ENCODE data around the gene TECTB.

Gene TECTB

DNA sequence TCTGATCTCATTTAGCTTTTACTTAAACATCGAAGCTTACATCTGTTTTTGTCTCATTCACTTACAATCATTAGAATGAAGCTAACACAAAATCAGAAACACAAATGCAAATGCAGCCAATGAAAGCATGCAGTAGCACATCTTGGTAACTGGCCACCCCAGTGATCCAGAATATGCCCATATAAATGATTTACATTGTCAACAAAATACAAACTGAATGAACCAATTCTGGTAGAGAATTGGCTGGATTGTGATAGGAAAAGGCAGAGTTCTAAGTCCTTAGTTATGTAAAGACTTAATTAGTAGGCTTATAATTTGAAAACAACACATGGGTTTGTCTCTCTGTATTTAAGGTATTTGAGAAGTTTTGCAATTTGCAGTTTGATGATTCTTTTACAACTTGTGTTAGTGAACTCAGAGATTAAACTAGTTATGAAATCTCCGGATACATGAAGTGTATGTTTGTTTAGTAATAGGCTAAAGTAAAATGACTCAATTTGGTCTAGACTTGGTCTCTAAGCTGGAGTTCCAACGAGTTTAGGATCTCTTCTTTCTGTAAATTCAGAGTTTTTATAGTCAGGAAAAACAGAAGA lies 21.2 kb downstream of the TECTB start:
- DNase-seq (ENCODE audit: extremely low read depth in 1 of 2, low read depth in 1 of 2) = no peak

DNA sequence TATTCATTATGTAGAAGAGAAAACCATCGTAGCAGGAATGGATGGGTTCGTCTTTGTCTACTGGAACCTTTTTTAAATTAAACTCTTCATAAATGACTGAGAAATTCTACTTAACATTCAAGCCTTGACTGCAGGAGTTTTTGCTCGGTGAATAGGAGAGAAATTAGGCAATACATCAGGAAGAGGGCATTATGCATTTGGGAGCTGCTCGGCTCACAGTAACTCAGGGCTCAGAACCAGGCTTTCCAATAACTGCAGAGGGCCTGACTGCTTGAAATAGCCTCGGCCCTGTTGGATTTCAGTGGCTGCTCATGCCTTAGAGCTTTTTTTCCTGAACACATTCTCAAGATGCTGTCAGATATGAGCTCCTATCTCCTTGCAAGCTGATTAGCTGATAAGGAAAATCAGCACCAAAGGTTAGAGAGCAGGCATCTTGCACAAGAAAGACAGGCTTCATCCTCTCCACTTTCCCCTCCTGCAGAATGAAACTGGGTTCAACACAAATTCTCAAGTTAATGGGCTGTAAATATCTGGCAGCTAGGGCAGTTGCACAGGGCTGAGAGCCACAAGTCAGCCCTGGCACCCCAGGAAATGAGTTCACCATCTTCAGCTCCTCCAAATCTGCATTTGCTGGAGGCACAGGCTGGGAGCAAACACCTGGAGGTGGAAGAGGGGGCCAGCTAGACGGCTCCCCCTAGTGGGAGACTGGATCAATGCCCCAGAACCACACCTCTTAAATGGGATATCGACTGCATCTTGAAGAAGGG lies 24.3 kb downstream of the TECTB start:
- DNase-seq (ENCODE audit: extremely low read depth in 1 of 2, low read depth in 1 of 2) = no peak

DNA sequence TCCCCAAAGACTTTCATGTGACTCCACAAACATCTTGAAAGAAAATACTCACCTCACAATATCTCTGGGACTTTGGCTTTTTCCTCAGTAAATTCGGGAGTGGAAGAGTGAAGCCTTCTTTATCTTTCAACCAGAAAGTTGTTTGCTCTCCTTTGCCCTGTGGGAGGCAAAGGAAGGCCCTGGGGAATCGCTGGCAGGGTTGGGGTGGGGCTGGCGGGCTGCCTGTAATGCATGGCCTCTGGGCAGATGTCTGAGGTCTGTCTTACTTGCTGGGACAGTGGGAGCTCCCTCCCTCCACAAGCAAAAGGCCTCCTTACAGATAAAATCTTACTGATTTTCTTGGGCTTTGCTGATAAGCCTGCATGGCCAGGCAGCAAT lies 24.9 kb downstream of the TECTB start:
- DNase-seq (ENCODE audit: extremely low read depth in 1 of 2, low read depth in 1 of 2) = no peak

DNA sequence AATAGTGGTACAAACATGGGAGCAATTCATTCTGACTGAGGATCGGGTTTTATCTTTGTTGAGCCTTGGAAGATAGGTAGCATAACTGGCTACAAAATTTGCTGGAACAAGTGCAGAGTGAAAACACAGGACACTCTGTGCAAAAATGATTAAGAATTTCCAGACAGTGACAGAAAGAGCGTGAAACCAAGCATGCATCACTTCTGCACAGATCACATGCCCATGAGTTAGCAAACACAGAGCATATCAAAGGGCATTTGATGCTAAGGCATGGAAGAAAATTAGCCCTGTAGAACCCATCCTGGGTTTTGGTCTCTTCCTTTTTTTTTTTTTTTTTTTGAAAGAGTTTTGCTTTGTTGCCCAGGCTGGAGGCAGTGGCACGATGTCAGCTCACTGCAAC lies 28.3 kb downstream of the TECTB start:
- DNase-seq (ENCODE audit: extremely low read depth in 1 of 2, low read depth in 1 of 2) = no peak

DNA sequence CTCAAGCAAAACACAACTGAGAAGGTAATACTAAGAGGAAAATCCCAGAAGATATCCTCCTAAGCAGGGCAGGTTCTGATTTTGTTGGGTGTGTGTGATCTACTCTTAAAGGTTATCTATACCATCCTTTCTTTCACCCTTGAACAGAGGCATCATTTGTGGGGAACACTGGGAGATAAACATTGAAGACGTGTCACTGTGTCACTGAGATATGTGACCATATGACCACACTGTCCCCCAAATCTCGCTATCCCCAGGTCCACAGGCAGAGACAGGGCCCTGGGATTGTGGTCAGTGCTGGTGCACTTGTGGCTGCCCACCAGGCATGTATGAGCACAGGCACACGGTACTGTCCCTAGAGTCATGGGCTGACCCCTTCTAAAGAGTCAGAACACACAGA lies 30.0 kb downstream of the TECTB start:
- no peak for DNase-seq (ENCODE audit: extremely low read depth in 1 of 2, low read depth in 1 of 2)

DNA sequence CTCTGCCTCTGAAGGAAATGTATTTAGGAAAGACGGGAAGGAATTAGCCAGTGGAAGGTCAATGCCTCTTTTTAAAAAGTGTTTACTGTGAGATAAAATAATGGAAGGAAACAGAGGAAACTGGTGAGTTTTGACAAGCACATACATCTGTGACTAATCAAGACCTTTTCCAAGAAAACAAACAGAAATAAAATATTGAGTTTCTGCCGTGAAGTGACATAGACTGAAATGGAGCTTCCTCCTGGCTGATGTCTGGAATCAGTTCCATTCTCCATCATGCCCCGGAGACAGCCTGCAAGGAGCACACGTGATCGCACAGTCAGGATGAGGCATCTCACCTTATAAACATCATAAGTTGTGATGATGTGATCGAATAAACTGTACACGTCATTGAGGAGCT lies 30.7 kb downstream of the TECTB start:
- DNase-seq (ENCODE audit: extremely low read depth in 1 of 2, low read depth in 1 of 2) = no peak

DNA sequence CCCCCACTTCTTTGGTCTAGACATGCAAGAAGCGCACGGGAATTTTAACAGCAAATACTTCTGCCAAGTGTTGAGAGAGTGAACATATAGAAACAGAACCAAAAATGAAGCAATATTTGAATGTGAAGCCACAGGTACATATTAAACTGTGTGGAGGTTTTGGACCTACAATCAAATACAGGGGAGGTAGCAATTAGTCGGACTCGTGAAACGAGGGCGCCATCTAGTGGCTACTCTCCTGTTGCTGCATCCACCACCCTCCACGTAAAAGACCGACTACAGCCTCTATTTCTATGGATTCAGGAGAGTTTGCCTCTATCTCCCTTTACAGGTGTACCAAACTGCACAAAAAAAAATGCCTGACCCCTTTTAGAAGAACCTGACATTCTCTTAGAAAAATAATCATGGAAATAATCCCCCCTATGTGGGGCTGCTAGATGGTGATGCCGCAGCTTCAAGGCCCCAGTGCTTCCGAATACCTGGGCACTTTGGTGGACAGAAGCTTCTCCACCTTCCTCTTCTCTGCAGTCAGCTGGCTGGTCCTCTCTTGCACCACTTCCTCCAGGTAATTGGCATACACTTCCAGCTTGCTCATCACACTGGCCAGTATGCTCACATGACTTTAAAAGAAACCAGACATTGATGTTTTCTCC lies 31.7 kb downstream of the TECTB start:
- DNase-seq (ENCODE audit: extremely low read depth in 1 of 2, low read depth in 1 of 2) = peak; percentile 20 to 63

DNA sequence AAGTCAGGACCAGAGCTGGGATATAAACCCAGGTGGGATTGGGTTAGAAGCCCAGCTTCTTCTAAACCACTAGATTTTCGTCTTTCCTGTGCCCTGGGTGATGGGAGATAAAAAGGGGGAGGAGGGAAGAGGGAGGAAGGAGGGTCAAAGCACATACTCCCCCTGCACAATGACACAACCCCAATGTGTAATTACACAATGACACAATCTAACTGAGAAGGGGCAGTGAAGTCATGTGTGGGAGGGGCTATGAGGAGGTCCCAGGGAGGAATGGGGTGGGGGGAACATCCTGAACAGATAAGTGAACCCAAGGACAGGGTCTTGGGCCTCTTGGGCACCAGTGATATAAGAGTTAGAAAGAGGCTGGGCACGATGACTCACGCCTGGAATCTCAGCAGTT lies 44.5 kb downstream of the TECTB start:
- DNase-seq (ENCODE audit: extremely low read depth in 1 of 2, low read depth in 1 of 2) = no peak

DNA sequence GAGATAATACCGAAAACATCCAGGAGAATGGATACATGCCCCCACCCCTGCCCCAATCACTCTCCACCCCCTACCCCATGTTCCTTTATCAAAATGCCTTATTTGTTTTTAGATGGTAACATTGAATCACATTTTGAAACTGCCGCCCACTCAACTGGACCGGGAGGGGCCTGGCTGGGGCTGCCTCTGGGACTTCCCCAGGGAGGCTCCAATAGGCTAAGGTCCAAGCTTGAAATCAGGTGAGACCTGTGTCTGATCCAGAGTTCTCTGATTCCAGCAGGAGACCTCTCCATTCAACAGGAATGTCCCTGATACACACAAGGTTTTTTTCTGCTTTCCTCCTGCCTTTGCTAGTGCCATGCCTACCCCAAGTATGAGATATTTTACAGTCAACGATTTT lies 47.0 kb downstream of the TECTB start:
- DNase-seq (ENCODE audit: extremely low read depth in 1 of 2, low read depth in 1 of 2) = no peak

DNA sequence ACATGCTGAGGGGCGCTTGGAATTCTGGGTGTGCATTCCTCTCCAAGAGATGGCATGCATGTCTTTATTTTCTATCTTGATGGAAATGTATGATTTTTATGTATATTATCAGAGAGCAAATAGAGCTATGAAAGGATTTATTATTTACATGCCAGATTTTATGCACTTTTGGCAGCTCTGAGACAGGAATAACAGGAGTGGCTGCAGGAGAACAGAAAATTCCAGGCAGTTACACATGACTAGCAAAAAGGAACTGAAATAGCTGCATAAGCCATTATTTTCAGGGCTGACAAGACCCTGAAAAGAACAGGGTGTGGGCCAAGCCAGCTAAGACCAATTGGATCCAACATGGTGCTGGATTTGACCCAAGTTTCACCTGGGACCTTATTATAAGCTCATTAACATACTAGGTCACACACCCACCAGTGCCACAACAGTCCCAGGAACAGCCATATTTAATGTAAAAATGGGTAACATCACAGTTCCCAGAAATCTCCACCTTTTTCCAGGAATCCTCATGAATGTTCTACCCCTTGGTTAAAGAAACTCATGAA lies 47.5 kb downstream of the TECTB start:
- DNase-seq (ENCODE audit: extremely low read depth in 1 of 2, low read depth in 1 of 2) = no peak

DNA sequence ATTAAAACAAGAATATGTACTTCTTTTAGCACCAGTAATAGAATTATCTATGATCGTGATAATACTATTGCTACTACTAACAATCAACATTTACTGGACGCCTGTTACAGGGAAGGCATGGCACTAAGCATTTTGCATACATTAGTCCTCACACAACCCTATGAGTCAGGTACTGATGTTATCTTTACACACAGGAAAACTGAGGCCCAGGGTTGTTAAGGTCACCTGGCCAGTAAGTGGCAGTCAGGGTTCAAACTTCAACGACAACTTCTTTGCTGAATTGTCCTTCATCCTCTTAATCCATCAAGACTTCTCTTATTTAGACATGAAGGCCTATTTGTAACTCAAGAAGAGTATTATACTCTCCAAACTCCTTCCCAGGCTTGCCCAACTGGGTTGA lies 48.8 kb downstream of the TECTB start:
- no peak for DNase-seq (ENCODE audit: extremely low read depth in 1 of 2, low read depth in 1 of 2)

DNA sequence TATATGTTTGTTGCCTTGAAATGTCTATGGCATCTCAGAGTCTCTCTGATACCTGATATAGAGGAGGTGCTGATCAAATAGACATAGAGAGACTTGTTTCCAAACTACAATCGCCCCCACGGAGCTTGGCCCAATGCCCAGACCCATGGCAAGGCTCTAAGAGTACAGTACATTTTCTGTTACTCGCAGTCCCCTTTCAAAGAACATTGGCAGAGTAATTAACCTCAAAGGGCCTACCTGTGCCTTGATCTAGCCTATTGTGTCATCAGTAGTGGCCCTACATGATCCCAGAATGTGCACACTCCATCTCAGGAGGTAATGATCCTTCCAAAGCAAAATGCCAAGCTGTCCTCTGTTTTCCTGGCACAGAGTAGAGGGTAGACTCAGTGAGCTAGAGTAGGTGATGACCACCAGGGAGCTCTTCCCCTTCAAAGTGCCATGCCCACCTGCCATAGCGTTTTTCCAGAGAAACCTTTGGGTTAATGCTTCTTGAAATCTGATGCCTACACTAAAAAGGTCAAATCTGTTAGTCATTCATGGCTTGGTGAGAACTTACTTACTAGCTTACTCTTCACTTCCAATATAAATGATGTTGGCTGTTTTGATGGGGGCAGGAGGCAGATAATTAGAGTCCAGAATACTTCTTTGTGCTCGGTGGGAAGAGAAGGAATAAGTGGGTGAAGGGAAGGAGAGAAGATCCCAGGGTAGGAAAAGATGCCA lies 49.5 kb downstream of the TECTB start:
- DNase-seq (ENCODE audit: extremely low read depth in 1 of 2, low read depth in 1 of 2) = no peak

DNA sequence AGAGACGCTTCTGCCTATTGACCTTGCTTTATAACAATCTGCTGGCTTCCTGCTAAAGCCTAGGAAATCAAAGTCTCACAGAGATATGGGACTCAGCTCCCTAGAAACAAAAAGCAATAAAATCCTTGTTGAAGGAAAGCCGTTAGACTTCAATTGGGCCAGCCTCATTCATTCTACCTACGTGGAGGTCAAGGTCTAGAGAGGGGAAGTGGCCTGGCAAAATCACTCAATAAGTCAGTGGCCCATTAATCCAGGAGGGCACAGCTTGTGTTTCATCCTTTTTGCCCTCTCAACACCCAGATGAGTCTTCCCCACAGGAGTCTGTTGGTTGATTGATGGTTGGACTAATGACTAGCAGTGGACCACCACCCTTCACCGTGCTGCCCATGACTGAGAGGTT lies 50.3 kb downstream of the TECTB start:
- no peak for DNase-seq (ENCODE audit: extremely low read depth in 1 of 2, low read depth in 1 of 2)

DNA sequence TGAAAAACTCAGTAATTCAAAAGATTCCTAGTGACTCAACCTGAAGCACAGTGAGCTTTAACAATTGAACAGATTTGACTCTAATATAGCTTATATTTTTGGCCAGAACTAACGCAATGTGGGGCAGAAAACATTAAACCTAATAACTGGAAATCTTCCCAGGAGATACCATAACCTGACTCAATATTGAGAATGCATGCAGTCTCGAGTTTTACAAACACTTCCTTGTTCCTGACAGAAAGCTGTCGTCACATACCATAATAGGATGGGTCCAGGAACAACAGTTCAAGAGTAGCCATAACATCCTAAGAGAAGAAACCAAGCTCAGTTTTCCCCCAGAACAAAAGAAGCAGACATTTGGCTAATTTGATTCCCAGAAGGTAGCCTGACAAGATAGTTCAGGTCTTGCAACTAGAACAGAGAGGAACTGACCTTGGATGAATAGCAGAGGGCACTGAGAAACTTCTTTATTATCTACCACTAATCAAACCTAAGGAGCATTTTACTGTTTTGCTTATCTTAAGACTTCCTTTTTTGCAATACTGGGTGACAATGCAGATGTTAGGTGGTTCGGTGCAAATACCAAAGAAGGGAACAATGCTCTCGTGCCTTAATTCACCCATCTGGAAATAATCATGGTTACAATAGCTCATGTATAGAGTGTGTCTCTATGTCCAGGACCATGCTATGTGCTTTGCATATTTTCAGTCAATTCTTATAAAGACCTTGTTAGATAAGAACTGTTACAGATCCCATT lies 52.1 kb downstream of the TECTB start:
- DNase-seq (ENCODE audit: extremely low read depth in 1 of 2, low read depth in 1 of 2) = no peak

DNA sequence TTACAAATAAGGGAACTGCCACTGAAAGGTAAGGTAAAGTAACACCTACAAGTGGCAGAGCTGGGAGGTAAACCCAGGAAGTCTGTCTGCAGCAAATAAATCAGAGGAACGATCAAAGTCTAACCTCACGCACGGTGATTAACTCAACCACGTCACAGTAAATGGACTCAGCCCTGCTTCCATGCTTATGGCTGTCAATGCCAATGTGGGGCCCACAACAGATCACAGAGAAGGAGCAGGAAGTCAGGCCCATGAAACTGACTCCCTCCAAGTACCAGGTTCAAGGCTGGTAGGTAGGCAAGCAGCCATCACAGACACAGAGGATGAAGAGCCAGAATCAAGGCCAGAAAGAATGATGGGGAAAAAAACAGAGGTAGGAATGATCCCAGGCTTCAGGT lies 52.7 kb downstream of the TECTB start:
- DNase-seq (ENCODE audit: extremely low read depth in 1 of 2, low read depth in 1 of 2) = no peak

DNA sequence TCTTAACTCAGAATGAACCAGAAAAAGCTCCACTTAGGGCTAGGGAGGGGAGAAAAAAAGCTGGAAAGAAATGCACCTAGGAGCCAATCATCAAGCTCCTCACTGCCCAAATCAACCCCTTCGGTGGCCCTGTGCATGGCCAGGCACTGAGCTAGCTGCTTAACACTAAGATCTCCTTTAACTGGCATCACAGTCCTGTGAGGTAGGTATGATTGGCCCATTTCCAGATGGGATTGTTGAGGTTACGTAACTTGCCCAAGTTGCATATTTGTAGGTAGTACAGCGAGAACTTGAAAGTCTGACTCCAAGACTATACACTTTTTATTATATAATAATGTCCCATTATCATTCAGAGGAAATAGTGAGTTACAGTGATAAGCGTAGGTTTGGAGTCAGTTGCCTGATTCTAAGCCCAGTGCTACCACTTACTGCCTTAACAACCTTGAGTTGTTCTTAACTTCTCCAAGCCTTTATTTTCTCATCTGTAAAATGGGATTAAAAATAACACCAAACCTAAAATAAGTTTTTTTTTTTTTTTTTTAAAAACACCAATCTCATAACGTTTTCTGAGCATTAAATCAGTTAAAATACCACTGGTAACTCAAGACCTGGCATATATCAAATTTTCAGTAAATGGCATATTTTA lies 53.5 kb downstream of the TECTB start:
- DNase-seq (ENCODE audit: extremely low read depth in 1 of 2, low read depth in 1 of 2) = no peak

DNA sequence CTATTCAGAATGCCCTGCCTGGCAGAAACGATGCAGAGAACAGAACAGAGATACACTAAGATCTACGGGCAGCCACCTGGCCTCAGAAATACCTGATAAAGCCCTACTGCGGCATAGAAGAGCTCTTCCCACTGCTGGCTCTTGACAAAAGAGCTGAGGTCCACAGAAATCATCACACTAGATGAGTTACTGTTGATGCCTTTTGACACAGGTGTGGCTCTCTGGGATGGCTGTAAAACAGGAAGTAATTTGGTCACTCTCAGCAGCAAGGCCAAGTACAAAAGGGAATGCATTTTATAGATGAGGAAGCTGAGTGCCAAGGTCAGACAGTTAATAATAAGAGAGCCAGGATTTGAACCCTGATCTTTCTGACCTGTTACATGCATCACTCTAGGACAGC lies 55.8 kb downstream of the TECTB start:
- DNase-seq (ENCODE audit: extremely low read depth in 1 of 2, low read depth in 1 of 2) = no peak

DNA sequence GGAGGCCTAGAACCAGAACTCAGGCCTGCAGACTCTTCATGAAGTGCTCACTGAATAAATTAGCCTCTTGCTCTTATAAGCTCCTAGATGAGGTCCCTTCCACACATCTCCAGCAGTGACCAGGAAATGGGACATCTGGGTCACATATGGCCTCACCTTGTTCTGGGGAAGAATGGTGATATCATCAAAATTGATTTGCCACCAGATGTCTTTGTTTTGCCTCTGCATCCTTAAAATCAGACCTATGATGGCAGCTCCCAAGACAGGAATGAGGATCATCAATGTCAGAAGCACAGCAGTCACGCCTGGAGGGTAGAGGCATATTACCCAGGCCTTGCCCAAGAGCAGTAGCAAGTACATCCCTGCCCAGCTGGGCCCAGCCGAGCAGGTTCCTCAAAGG lies 57.4 kb downstream of the TECTB start:
- no peak for DNase-seq (ENCODE audit: extremely low read depth in 1 of 2, low read depth in 1 of 2)

DNA sequence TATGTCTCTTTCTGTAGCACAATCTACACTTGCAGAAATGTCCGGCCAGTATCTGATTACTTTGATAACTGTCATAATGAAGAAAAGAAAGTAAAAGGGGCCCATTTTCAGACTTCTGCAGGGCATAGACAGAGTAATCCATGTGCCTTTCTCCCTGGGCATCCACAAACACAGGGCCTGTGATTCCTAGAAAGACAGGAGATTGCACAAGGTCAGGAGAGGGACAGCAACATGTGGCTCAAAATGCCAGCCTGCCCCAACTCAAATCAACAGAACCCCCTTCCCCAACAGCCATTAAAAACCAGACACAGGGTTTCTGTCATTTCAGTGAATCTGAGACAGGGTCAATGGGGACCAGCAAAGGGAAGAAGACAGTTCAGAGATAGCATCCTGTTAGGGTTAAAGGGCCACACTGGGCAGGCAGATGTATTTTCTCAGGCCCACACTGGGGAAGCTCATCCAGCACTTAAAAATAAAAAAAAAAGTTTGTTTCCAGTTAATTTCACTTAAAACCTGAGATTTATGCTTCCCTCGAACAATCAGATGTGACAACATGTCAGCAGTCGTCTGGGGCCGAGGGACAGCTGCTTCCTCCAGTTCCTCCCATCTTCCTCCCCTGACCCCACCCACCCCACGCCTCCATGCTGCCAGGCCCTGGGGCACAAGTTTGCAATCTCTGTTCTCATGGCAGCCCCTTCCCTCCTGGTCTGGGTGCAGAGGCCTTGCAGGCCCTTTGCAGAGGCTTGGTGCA lies 60.0 kb downstream of the TECTB start:
- no peak for DNase-seq (ENCODE audit: extremely low read depth in 1 of 2, low read depth in 1 of 2)

DNA sequence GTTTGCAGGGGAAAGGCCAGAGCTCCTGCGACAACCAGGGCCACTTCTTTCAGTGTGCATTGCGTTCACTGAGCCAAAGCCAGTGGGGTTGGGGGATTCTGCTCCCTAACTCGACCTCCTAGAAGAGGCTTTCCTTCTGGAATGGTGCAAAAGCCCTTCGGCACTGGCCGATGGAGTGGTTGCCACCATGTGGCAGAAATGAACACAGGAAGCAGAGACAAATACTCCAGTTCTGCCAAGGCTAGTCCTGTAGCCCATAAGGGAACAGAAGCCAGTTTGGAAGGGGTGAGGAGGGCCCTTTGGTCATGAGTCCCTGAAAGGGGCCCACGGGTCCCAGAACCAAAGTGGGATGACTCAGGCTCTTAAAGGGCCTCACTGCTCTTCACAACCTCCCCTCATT lies 61.1 kb downstream of the TECTB start:
- no peak for DNase-seq (ENCODE audit: extremely low read depth in 1 of 2, low read depth in 1 of 2)

Measured in stimulated activated CD8-positive, alpha-beta memory T cell treated with anti-CD3 and anti-CD28 coated beads, Interleukin-7, amount 100 ng/mL, for 48 hours (primary cell).